GM18951 (cell line): ENCODE measurements around the gene ZNF792.
"Not testable (repeated sequence)": the region's sequence is repeated elsewhere in the genome, so short reads cannot be mapped to it uniquely, and the experiment has no call there.

Experiments used
- POLR2A ChIP-seq: IDR thresholded peaks from 4 replicates; pipeline ENCODE4 v1.6.1; 2011; ENCODE audit warnings: mild to moderate bottlenecking; ENCODE audit not compliant: insufficient read length, insufficient read depth; ENCODE audit errors: extremely low read depth
- in situ Hi-C: fragments of 300-500 bp; cut with MboI; formaldehyde crosslinking; loops from one replicate; pipeline ENCODE4 v1.12.0; 2022; ENCODE audit warnings: low sequenced_read_pairs, mixed read lengths, inconsistent platforms; ENCODE audit not compliant: unreplicated experiment

Gene ZNF792

DNA sequence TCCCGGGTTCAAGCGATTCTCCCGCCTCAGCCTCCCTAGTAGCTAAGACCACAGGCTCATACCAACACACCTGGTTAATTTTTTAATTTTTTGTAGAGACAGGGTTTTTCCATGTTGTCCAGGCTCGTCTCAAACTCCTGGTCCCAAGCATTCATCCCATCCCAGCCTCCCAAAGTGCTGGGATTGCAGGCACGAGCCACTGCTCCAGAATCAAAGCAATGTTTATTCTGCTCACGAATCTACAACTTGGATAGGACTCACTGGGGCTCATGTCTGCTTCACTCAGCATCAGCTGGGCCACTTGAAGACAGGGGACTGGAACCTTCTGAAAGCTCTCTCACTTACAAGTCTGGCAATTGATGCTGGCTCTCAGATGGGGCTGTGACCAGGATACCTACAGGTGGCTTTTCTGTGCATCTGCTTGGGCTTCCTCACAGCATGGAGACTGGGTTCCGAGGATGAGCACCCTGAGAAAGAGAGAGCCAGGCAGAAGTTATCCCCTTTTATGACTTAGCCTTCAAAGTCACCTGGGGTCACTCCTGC, 8.2 kb upstream of the ZNF792 start:
- in situ Hi-C loops: no loop called here
- TF ChIP-seq POLR2A: no peak

DNA sequence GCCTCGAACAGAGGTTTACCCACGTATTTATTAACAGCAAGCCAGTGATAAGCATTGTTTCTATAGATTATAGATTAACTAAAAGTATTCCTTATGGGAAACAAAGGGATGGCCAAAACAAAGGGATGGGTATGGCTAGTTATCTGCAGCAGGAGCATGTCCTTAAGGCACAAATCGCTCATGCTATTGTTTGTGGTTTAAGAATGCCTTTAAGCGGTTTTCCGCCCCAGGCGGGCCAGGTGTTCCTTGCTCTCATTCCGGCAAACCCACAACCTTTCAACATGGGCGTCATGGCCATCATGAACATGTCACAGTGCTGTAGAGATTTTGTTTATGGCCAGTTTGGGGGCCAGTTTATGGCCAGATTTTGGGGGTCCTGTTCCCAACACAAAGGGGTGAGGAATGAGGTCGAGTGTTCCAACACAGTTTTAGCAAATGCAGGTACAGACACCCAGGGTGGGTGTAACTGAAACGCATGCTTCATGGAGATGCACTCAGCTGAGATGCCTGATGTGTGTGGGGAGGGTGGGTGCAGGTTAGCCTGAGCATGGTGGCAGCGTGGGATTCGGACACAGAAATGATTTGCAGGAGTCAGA, 6.3 kb upstream of the ZNF792 start:
- in situ Hi-C loops: not testable (repeated sequence)

DNA sequence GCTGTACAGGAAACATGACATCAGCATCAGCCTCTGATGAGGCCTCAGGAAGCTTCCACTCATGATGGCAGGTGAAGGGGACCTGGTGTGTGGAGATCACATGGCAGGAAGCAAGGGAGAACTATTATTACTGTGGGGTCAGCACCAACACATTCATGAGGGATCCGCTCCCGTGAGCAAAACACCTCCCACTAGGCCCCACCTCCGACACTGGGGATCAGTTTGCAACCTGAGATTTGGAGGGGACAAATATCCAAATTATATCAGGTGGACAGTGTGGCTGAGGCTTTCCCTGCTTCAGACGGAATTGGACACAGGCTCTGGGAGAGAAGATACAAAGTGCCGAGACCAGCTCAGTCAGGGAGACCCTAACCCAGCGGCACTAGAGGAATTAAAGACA, 5.7 kb upstream of the ZNF792 start:
- in situ Hi-C loops: no loop called here
- TF ChIP-seq POLR2A: no peak

DNA sequence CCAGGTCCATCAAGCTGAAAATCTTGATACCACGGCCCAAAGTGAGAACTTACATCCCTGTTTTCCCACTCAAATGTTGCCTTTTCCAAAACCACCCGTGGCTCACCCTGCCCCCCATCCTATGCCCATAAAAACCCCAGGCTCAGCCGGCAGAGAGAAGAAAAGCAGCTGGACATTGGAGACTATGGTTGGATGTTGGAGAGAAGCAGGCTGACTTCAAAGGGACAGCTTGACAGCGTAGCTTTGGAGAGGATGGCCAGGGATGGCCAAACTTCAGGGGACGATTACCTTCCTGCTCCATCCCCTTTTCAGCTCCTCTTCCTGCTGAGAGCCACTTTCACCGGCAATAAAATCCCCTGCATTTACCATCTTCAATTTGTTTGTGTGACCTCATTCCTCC, 3.5 kb upstream of the ZNF792 start:
- TF ChIP-seq POLR2A: no peak
- in situ Hi-C loops: no loop called here

DNA sequence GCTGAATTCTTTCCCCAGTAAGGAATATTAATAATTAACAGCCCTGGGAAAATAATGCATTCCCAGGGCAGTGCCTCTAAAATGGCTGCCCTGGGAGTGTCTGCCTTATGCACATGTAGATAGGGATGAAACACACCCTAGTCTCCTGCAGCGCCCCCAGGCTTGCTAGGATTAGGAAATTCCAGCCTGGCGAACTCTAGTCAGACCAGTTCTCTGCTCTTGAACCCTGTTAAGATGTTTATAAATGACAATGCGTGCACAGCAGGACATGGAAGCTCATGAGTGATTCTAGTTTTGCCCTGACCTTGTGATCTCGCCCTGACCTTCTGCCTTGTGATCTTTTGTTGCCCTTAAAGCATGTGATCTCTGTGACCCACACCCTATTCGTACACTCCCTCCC, 1.5 kb upstream of the ZNF792 start:
- in situ Hi-C loops: not testable (repeated sequence)

DNA sequence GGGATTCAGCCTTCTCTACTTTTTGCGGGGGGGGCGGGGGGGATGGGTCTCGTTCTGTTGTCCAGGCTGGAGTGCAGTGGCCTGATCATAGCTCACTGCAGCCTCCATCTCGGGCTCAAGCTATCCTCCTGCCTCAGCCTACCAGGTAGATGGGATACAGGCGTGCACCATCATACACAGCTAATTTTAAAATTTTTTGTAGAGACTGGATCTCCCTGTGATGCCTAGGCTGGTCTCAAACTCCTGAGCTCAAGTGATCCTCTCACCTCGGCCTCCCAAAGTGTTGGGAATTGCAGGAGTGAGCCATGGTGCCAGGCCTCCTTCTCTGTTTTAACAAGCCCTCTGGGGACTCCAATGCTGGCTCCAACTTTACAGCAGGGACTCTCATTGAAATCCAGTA, 569 bp upstream of the ZNF792 start:
- in situ Hi-C loops: no loop called here
- no peak for TF ChIP-seq POLR2A

DNA sequence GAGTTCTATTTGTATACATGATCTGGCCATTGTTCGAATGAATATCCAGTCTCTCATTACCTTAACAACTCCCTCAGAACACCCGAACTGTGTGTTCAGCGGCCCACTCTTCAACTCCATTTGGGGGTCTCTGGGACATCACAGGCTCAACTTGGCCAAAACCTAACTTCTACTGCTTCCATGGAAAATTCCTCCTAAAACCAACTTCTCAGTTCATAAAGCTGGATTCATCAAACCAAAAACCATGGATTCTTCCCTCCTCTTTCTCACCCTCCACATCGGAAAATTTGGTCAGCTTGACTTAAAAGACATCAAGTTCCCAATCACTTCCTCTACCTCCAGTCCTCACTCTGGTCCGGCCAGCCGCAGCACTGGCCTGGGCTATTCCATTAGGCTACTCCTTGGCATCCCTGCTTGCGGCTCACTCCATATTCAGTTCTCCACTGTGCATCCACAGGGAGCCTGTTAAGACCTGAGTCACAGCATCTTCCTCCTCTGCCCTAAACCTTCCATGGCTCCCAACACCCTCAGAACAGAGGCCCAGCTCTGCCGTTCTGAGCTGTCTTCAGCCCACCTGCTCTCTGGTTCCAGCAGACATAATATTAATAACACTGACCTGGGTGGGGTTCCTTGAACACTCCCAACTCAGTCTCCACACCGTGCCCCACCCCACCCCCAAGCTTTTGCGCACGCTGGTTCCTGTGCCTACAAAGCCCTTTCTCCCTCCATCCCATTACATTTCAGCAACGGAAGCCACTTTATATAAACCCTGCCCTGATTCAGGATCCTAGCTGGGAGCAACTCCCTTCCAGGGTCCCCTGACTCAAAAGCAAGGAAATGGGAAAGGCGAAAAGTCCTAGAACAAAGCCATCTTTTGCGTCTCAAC, 1.1 kb downstream of the ZNF792 start:
- in situ Hi-C loops: no loop called here
- TF ChIP-seq POLR2A: no peak

DNA sequence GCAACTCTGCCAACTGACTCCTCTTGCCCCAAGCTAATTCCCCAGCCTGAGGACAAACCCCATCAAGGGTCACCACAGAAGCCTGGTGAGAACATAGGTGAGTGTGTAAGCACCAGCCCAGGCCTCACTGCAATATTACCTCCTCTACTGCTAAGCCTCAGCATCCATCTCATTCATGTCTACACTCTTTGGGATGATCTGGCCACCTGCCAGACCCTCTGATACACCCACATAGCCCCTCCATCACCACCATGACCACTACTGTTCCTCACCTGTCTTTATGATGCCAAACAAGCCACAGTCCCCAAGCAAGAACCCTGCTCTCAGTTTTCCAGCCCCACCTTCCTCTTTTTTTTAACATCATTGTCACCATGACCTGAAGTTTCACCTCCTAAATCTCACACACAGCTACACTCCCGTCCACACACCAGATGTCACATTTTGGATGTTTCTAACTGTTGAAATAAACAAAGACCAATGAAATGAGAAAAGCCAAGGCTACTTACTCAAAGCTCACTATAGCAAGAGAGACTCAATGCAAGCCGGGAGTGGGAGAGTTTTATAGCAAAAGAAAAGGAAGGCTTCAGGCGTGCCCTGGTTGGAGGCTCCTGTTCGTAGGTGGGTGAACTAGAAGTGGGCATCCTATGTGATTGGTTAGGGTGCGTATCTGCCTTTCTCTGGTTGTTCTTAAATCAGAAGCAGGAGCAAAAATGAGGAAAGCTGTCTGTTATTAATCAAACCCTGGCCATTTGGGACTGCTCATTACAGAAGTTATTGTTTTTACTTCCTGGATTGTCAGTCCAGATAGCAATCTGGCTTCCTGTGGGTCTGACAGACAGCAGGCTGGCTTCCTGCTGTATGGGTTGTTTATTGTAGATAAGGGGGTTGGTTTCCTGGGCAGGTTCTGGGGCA, 2.0 kb downstream of the ZNF792 start:
- no peak for TF ChIP-seq POLR2A
- in situ Hi-C loops: no loop called here

DNA sequence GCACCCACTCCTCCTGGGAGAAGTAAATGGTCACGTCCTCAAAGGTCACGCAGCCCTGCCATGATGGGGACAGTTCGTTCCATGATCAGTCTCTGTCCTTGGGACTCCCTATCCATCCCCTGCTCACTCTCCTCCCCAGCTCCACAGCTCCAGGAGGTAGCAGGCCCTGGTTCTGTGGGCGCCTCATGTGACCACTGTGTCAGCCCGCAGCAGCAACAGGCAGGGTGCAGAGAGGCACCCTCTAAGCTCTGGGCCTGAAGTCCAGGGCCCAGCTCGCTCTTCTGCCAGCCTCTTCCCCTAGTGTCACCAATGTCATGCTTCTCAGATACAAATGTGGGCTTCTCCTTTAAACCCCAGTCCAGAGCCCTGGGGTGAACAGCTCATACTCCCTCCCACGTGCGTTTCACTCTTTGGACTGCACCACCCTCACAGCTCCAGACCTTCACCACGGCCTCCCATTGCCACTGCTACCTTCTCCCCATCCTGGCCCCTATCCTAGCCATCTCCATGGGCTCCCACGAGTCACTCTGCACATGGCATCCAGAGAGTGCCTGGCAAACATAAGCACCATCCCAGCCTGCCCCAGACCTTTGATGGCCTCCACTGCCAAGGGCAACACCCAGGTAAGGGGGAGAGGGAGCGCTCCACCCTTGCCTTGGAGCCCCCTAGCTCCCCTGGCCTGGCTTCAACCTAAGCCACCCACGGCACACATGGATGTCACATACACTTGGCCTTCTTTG, 2.9 kb downstream of the ZNF792 start:
- no peak for TF ChIP-seq POLR2A

DNA sequence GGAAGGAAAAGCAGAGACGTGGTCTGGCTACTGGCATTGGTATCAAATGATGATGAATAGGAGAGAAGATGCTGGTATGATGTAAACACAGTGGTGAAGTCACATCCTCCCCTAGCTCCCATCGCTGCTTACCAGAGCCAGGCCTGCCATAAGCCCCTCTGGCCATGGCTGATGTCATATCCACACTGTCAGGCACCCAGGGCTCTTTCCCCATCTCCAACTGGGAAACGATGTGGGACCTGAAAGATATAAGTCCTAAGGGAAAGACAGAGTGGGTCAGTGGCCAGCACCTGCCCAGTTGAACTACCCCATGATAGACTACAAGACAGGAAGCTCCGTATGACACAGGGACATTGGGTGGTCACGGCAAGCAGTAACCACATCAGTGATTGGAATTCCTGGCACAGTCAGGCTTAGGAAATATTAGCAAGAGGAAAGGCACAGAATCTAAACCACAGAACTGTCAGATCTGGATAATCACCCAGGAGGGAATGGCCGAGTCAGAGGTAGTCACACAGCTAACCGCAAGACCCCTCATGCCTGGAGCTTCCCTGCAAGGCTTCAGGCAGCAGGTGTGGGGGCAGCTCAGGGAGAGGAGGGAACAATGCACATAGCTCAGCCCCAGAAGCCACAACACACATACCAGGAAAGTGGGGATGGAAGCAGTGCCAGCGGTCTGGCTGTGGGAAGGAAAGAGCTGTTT, 3.8 kb downstream of the ZNF792 start:
- TF ChIP-seq POLR2A: no peak
- in situ Hi-C loops: no loop called here

More for the DNA sequence above, 2.9 kb downstream of the ZNF792 start:
- in situ Hi-C loops: no loop called here

DNA sequence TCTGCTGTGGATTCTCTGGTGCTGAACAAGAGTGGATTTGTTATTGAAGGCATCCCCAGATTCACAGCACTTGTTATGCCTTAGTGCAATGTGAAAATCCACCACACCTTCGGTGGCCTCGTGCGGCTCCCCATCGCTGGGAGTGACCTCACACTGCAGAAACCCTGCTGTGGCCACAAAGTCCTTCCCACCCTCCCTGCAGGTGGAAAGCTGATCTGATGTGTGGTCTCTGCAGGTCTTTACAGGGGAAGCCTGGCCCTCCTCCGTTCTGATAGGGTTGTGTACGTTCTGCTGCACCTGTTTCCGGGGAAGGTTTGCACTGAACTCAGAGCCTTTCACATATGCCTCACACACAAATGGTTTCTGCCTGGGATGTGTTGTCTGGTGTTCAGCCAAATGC, 5.0 kb downstream of the ZNF792 start:
- in situ Hi-C loops: no loop called here
- TF ChIP-seq POLR2A: no peak
